Peyer's patch (tissue), 4 donors: ENCODE results near the gene SENP2. TPM values are rescaled to one million over a fixed set of nuclear protein-coding genes. Genes with fewer than 3 reads are reported as not detected.

Experiments used
- DNase-seq, 3 donors: peaks; one replicate each; pipeline ENCODE4 v3.0.0-alpha.2; 2017 to 2019
- H3K27ac ChIP-seq, 4 donors: fragments of 200-600 bp; sonication (generic); one replicate each; pipeline ENCODE4 v1.5.1; 2016 to 2019
- H3K27me3 ChIP-seq, 2 donors: fragments of 200-600 bp; sonication (generic); one replicate each; pipeline ENCODE4 v1.5.1; 2019
- H3K36me3 ChIP-seq, 3 donors: fragments of 200-600 bp; sonication (generic); one replicate each; pipeline ENCODE4 v1.5.1; 2016 to 2019
- H3K4me1 ChIP-seq, 4 donors: fragments of 200-600 bp; sonication (generic); one replicate each; pipeline ENCODE4 v1.5.1; 2016 to 2019
- H3K4me3 ChIP-seq, 4 donors: fragments of 200-600 bp; sonication (generic); 1 replicate in 3 of 4; 2 replicates in 1 of 4; pipeline ENCODE4 v1.5.1; 2016 to 2019; ENCODE audit warnings: mild to moderate bottlenecking in 1 of 4
- H3K9me3 ChIP-seq, 4 donors: fragments of 200-600 bp; sonication (generic); one replicate each; pipeline ENCODE4 v1.5.1; 2016 to 2019; ENCODE audit warnings: mild to moderate bottlenecking in 1 of 4
- POLR2A ChIP-seq, 2 donors: fragments of 450-650 bp; IDR thresholded peaks; one replicate each; pipeline ENCODE4 v1.5.1; 2017; ENCODE audit warnings: antibody characterized with exemption in 2 of 2, mild to moderate bottlenecking in 2 of 2, moderate library complexity in 2 of 2
- total RNA-seq, 4 donors: library from RNA; depleted of rRNA; stranded (reverse); fragments of >200 nt; gene quantifications; one replicate each; pipeline ENCODE4 v1.1.0, GENCODE V29; 2016
- TF ChIP-seq, protein P1 (sequence below), 6 experiments: fragments of 450-650 bp in 4 of 6; fragments of 200-600 bp in 2 of 6; sonication (generic) in 1 of 6; IDR thresholded peaks; one replicate each; pipeline ENCODE4 v1.5.1; 2017 to 2019; ENCODE audit warnings: antibody characterized with exemption in 6 of 6, mild to moderate bottlenecking in 3 of 6, moderate library complexity in 1 of 6

The SENP2 gene
- total RNA-seq, 4 donors from 2014 or later: 21.8 to 48.7 (median 28.7) TPM

GRCh38 chr3:185559706-185560090, 26.4 kb upstream of the SENP2 start:
- DNase-seq: no peak
- no peaks in the 10 kb centered on the region for H3K9me3 ChIP-seq
- H3K4me3 ChIP-seq: no peak overlapping the region
- no peaks in the 10 kb centered on the region for H3K36me3 ChIP-seq
- TF ChIP-seq, protein P1, sequence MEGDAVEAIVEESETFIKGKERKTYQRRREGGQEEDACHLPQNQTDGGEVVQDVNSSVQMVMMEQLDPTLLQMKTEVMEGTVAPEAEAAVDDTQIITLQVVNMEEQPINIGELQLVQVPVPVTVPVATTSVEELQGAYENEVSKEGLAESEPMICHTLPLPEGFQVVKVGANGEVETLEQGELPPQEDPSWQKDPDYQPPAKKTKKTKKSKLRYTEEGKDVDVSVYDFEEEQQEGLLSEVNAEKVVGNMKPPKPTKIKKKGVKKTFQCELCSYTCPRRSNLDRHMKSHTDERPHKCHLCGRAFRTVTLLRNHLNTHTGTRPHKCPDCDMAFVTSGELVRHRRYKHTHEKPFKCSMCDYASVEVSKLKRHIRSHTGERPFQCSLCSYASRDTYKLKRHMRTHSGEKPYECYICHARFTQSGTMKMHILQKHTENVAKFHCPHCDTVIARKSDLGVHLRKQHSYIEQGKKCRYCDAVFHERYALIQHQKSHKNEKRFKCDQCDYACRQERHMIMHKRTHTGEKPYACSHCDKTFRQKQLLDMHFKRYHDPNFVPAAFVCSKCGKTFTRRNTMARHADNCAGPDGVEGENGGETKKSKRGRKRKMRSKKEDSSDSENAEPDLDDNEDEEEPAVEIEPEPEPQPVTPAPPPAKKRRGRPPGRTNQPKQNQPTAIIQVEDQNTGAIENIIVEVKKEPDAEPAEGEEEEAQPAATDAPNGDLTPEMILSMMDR (IDR thresholded peaks at IDR 0.05): no peak
- TF ChIP-seq POLR2A (IDR thresholded peaks at IDR 0.05): no peak
- no peak overlapping the region for H3K27ac ChIP-seq
- H3K4me1 ChIP-seq: no peaks in the 10 kb centered on the region
- H3K27me3 ChIP-seq: no peaks in the 10 kb centered on the region

- TF ChIP-seq, protein P1 (IDR thresholded peaks at IDR 0.05): no peak
- TF ChIP-seq POLR2A (IDR thresholded peaks at IDR 0.05): no peak
- Histone ChIP-seq H3K27me3 (no peaks in the 10 kb centered on the region), H3K4me1 (no peaks in the 10 kb centered on the region), H3K4me3 (no peak overlapping the region), H3K36me3 (no peaks in the 10 kb centered on the region), H3K9me3 (no peaks in the 10 kb centered on the region), H3K27ac (no peak overlapping the region)
- no peak for DNase-seq
Measured at GRCh38 chr3:185560676-185561075, 25.4 kb upstream of the SENP2 start.

DNA sequence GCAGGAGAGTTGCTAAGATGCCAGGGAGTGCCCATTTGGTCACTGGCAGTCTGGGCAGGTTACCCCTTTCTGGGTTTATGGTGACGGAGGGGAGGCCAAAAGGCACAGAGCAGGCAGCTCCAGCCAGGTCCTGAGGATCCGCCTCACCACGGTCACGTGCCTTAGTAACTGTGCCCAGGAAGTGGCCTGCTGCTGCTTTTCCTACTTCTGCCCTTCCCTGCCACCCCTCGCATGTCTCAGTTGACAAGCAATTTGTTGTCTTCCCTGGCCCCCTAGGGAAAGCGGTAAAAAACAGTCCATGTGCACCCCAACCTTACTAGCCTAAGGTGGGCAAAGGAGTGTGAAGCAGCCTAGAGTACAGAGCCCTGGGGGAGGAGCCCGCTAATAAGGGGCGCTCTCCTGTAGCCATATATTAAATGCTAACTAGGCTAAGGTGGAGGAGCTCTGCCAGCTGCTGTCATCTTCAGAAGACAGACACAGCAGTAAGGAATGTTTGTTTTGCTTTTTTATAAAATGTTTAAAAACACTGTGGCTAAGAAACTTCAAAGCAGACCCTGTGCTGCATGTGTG, 24.6 kb upstream of the SENP2 start:
- Histone ChIP-seq H3K4me3 (no peak overlapping the region), H3K27me3 (no peaks in the 10 kb centered on the region), H3K9me3 (no peaks in the 10 kb centered on the region), H3K36me3 (no peaks in the 10 kb centered on the region), H3K27ac (no peak overlapping the region), H3K4me1 (no peaks in the 10 kb centered on the region)
- TF ChIP-seq, protein P1 (IDR thresholded peaks at IDR 0.05): no peak
- TF ChIP-seq POLR2A (IDR thresholded peaks at IDR 0.05): no peak
- no peak for DNase-seq

DNA sequence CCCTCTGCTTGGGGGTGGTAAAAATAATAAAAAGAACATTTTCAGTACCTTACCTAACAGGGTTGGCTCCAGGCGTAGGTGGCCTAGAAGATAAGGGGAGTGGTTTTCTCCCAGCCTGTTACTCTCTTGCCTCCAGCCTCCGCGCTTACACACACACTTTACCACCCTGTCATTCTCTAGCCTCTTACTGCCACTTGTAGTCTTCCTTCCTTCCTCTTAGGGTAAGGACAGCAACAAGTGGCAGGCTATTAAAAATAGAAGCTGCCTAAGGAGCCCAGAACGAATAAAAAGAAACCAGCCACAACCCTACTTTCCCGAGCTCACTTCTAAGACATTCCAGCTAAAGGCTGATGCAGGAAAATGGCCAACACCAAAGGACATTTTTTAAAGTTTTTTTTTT, 24.1 kb upstream of the SENP2 start:
- H3K4me1 ChIP-seq: no peaks in the 10 kb centered on the region
- TF ChIP-seq, protein P1 (IDR thresholded peaks at IDR 0.05): no peak
- no peak for TF ChIP-seq POLR2A (IDR thresholded peaks at IDR 0.05)
- H3K9me3 ChIP-seq: no peaks in the 10 kb centered on the region
- no peak for DNase-seq
- H3K27me3 ChIP-seq: no peaks in the 10 kb centered on the region
- H3K36me3 ChIP-seq: no peaks in the 10 kb centered on the region
- H3K27ac ChIP-seq: no peak overlapping the region
- H3K4me3 ChIP-seq: no peak overlapping the region

DNA sequence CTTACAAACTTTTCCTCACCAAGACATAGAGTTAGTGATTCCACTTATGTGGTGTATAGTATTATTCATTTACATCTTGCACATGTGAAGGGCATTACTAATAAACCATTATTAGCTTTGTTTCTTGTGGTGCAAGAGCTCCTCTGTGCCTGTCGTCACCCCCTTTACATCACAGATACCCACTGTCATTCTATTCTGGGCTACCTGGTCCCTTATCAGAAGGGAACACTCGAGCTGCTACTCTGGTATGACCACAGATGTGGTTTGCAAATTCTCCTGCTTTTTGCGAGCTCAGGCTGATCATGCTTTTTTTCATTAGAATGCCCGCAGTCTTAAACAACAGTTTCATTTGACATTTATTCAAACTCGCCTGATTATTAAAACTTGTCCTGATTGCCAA, 13.9 kb upstream of the SENP2 start:
- Histone ChIP-seq H3K4me1 (peaks cover 0 to 3% (median 0%) of the 10 kb centered on the region in 4 donors), H3K4me3 (no peak overlapping the region), H3K27ac (no peak overlapping the region), H3K36me3 (no peaks in the 10 kb centered on the region), H3K9me3 (peaks cover 0 to 6% (median 0%) of the 10 kb centered on the region in 4 donors), H3K27me3 (no peaks in the 10 kb centered on the region)
- no peak for DNase-seq
- TF ChIP-seq, protein P1 (IDR thresholded peaks at IDR 0.05): no peak
- no peak for TF ChIP-seq POLR2A (IDR thresholded peaks at IDR 0.05)
